UCSD-AML1 (cell line): ENCODE results near the gene PARS2.

Experiments
- DNase-seq: peaks from one replicate; lab custom pipeline; 2025; ENCODE audit not compliant: unreplicated experiment; lab: John Stamatoyannopoulos, UW

The PARS2 gene

DNA sequence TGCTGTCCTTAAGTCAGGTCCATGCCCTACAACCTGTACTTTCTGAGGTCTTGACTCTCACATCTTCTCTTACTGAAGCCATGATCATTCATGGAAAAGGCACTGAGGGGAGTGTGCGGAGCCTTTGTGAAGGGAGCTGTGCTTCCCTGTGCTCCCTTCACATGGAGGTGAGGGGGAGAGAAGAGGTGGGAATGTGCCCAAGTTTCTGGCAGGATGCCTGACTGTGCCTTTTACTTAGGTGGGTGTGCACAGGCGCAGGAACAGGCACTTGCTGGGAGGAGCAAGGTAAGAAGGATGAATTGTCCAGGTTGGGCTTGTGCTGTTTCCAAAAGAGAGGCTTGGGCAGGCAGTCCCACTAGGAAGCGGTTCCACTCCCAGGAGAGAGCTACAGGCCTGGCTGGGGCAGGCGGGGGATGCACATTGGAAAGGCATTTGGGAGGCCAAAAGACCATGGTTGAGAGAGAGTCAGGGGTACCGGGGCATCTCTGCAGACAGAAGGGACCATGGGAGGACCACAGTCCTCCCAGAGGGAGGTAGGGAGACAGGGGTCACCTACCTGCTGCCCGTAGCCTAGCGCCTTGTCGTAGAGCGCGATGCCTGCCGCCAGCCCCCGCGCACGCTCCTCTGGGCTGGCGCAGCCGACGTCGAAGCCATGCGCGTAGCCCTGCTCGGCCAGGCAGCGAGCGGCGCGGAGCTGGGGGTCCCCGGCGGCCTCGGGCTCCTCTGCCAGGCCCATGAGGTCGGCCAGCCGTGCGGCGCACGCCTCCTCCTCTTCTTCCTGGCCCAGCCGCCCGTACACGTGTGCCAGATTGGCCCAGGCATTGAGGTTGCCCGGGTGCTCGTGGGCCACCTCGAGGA lies 35.9 kb upstream of the PARS2 start:
- no peak for DNase-seq

DNA sequence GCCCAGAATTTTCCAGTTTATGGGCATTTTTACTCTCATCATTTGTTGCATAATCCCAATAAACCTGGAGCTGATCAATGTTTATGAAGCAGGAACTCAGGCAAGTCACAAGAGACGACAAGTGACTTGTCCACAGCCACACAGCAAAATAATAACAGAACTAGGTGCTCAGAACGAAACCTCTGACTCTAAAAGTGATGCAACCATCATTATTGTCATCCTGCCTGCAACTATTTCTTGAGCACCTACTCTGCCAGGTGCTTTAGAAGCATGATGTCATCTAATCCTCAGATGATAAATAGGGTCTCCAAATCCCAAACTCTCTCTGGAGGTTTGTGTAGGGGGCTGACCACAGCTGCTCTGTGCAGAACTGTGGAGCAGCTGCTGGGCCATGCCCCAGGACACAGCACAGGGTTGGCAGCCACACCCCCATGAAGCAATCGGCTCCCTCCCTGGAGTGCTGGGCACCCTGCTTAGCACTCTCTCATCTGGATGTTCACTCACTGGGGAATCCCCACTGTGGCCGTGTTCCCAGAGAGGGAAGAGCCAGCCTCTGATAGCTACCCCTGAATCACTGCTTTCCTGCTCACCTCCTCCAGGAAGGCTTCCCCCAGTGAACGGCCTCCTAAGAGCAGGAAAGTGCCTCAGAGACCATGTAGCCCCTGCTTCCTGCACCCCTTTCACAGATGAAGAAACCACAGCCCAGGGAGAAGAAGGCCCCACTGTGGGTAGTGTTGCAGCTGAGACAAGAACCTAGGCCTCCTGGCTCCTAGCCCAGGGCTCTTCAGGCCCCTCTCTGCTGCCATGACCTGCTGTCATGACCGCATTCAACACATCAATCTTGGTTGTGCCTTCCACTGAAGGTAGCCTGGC lies 34.7 kb upstream of the PARS2 start:
- no peak for DNase-seq

DNA sequence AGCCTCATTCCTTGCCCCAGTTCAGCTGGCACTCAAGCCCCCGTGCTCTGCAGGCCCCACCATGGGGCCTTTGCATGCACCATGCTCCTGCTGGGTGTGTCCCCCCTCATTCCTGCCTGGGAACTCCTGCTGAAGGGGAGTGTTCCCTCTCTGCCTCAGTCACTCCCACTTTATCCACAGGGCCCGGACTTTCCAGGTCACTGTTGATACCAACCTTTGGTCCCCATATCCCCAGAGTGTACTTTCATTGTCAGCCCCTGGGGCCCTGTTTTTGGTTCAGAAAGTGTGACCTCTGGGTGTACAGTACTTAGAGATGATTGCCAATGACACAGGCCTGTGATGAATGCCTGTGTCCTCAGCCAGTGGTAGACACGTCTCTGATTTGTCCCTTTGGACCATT lies 33.9 kb upstream of the PARS2 start:
- no peak for DNase-seq

DNA sequence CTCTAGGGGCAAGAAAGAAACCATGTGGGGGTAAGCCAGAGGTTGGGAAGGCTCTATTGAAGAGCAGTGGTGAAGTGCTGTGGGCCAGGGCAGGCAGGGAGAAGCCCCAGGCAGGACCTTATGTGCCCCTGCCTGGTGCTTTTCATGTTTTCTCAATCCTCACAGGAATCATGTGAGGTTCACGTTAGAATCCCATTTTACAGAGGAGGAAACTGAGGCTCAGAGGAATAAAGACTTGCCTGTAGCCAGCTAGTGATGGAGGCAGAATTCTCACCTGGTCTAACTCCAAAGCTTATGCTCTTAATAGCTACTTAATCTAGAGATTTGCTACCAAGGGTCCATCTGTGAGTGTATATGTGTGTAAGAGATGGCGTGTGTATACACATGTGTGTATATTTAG lies 32.6 kb upstream of the PARS2 start:
- no peak for DNase-seq

DNA sequence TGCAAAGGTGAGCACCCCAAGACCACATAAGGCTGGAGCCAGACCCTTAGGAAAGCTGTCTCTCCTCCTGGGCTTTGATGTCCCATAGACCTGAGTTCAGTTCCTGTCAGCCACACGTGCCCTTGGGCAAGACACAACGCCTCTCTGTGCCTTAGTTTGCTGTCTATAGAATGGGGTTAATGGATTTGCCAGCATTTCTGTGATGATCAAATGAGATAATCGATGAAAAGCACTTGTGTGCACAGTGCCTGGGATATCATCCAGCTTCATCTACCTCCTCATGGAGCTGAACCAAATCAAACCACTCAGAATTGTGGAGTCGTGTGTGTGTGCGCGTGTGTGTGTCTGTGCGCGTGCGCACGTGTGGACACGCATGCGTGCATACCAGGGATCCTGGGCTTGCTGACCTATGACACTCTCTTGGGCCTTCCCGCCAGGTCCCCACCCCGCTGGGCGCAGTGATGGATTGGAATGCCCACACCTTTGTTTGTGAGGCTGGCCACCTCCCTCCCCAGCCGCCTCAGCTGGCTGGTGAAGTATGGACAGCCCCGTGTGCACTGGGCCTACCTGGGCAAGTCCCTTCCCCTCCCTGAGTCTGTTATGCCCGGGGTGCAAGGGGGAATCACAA lies 31.6 kb upstream of the PARS2 start:
- DNase-seq, result no peak

DNA sequence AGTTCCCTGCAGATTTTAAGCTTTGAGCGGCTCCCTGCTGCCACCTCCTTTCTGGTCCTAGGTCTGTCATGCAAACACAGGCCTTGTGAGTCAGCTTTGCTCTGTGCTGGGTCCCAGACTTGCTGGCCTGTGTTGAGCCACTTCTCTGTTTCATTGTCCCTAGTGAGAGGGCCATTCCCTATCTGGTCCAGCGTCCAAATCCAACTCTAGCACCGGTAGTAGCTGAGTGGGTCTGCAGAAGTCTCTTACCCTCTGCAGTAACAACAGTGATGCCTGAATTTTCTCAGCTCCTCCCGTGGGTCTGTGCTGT lies 31.0 kb upstream of the PARS2 start:
- no peak for DNase-seq

DNA sequence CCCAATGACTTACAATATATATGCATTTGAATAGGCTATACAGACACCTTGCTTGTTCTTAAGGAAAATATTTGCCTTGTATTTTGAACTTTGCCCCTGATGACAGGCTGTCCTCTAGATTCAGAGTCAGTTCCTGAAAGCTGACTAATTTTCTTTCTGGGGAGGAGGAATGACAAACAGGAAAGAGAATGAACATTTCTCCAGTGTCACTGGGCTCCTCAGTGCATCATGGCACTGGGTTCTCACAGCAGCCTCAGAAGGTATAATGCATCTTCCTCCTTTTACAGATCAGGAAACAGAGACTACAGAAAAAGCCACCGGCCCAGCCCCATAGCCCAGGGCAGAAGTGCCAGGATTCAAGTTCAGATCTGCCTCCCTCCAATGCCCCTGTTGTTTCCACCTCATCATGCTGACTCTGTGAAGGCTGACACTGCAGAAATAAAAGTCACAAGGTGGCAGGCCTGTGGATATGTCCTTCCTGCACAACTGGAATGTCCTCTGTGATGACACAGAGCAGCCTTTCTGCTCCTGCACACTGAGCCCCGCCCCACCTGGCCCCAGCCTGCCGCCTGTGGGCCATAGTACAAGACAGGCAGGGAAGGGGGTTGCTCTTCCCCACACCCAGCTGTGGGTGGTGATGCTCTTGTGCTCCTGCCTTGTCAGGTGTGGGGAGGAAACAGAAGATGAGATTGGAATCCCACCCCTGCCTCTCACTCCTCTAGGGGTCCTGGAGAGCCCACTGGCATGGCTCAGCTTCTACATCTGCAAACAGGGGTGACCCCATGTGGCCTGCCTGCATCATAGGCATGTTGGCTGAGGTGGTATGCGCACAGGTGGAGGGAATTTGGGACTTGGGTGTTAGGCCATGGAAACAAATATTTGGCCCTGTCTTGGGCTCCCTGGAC lies 30.4 kb upstream of the PARS2 start:
- DNase-seq, result no peak

DNA sequence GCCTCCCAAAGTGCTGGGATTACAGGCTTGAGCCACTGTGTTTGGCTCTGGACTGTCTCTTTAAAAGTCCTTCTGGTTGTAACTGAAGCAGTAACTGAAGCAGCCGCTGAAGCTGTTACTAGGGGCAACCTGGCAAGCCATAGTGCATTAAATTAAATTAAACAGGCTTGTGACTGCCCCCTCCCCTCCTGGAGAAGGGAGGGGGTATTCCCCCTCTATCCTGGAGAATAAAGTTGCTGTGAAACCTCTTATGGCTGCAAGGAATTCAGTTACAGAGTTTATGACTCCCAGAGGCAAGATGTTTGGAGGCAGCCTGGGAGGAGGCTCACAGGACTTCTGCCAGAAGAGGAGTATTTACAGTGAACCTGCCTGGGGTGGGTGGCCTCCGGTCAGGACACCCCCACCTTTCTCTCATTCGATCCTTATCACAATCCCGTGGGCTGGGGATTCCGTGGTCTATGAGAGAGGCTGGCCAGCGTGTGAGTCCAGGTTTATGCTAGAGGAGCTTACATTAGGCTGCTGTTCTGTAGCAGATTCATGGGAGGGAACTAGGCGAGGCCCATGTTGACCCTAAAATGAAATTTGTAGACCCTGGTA lies 28.5 kb upstream of the PARS2 start:
- no peak for DNase-seq

DNA sequence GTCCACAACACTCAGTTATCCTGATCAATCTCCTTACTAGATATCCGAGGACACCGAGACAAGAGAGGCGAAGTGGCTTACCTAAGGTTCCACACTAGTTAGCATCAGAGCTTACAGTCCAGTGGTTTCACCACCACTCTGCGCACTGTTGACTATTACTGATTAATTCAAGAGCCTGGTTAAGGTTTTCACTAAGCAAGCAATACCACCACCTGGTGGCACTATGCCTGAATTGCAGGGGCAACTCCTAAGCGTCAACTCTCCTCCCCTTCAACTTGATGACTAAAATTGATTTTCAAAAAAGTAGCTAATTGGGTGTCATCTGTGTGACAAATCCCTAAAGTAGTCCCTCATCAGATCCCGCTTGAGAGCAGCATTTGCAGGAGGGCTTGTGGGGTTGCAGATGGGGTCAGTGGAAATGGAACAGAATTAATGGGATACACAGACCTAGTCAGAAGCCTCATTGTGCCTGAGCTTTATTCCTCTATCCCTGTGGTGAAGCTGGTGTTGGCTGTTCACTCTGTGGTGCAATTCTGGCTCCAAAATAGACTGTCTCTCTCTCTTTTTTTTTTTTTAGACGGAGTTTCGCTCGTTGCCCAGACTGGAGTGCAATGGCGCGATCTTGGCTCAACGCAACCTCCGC lies 27.7 kb upstream of the PARS2 start:
- DNase-seq, result peak; percentile 42

DNA sequence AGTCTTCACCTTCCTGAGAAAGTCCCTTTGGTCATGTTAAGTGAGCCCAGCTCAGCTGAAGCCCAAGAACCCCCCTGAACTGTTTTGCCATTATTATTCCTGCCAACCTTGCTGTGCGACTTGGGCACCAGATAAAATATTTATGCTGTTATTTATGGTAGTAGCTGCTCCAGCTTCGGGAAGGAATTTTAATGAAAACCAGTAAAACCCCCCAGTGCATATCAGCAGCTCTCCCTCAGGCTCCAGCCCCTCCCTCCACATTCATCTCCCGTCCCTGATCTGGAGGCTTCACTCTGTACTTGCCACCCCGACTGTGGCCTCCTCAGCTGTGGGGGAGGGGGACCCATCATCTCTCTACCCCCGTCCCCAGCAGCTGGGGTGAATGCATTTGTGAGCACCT lies 24.1 kb upstream of the PARS2 start:
- DNase-seq, result no peak

DNA sequence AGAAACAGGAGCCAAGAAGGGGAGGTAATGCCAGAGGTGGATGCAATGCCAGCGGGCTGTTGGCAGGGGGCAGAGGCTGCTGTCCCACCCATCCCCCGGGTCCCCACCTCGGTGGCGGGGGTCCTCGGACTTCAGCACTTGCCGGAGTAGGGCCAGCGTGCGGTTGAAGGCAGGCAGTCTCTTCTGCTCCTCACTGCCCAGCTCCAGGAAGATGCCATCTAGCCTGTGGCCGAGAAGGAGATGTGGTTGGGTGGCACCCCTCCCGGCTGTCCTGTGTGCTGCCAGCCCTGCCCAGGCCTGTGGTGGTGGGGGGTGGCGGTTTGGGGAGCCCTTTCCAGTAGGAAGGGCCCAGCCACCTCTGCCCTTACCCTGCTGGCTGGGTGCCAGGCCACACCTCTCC lies 23.3 kb upstream of the PARS2 start:
- no peak for DNase-seq

DNA sequence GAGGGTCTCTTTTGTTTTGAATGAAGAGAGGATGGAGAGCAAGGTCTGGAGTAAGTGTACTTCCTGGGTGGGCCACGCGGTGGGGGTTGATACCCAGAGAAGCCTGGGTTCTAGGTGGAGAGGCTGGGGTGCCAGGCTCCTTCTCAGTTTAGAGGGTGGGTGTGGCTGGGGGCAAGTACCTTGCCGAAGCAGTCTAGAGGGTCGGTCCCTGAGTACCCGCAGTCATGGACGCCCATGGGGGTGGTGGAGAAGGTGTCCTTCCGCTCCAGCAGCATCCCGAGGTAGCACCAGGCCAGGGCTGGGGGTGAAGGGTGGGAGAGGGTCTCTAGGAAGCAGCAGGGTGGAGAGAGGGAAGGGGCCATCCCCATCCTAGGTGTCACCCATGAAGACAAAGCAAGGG lies 22.5 kb upstream of the PARS2 start:
- no peak for DNase-seq

DNA sequence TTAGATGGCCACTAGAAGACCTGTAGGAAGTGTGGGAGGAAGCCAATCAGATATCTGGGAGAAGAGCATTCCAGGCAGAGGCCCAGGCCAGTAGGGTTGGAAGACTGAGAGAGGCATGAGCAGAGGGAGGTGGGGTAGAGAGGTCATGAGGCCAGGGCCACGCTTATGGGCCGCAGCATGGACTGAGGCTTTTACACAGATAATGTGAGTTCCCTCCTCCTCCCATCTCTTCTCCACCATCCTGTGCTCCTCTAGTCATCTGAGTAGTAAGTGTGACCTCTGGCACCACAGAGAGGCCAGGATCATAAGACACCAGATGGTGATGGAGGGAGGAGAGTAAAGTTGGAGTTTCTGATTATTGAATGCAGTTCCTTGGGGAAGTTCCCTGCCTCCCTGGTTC lies 19.7 kb upstream of the PARS2 start:
- DNase-seq, result no peak

DNA sequence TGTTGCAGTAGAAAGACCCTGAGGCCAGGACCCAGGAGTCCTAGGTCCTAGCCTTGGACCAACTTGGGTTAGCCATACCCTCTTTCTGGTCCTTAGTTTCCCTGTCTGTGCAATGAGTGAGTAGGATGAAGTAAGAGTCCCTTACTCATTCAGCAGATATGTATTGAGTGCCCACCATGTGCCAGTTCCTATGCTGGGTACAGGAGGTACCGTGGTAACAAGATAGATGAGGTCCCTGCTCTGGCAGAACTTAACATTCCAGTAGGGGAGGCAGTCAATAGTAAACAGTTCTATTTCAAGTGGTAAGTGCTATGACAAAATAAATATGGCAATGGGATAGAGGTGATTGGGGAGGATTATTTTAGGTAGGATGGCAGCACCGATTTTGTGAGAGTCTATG lies 18.3 kb upstream of the PARS2 start:
- no peak for DNase-seq

DNA sequence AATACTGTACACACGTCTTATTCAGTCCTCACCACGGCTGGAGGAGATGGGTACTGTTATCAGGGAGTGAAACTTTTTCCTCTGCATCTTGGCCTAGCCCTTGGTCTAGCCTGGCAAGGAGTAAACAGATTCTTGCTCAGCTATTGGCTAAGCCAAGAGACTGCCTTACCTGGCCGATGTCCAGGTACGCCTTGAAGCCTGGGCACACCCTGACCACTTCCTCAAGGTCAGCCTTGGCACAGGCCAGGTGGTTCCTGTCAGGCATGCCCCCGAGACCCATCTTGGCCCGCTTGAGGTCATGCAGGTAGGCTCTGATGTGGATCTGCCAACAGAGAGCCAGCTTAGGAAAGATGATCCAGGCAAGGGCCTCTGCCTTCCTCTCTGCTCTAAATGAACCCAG lies 17.8 kb upstream of the PARS2 start:
- no peak for DNase-seq

DNA sequence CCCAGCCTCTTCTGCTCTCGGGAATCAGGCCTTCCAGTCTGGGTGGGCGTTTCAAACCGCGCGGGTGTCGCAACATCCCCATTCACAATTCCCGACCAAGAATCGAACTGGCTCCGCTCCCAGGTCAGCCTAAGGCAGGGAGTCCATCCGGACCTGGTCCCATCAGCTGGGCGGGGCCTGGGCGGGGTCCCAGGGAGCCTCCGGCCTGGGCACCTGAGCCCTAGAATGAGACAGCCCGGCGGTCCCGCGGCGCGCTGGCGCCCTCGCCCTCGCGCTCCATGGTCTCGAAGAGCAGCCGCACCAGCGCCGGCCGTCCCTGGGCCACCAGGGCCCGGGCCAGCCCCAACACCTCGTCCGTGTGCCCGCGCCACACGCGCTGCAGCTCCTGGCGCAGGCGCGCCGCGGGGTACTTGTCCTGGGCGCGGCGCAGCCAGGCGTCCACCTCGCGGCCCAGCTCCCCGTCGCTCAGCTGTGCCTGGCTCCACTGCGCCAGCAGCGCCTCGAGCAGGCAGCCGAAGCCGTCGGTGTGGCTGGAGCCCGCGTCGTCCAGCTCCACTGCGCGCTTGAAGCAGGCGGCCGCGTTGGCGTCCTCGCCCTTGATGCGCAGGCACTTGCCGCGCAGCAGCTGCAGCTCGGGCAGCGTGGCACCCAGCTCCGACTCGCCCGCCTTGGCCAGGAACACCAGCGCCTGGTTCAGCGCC lies 16.9 kb upstream of the PARS2 start:
- DNase-seq, result no peak

DNA sequence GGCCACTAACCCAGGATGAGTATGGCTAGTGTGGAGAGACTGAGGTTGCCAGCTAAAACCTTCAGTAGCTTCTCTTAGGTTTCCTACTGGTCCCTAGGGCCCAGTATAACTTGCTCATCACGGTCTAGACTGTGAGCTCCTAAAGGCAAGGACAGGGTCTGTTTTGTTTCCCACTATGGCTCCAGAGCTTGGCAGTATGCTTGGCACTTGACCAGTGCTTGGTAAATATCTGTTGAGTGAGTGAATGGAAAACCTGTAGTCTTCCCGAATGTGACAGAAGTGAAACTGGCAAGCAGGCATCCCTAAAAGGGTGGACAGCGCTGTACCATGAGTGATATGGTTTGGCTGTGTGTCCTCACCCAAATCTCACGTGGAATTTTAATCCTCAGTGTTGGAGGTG lies 13.1 kb upstream of the PARS2 start:
- DNase-seq, result no peak

DNA sequence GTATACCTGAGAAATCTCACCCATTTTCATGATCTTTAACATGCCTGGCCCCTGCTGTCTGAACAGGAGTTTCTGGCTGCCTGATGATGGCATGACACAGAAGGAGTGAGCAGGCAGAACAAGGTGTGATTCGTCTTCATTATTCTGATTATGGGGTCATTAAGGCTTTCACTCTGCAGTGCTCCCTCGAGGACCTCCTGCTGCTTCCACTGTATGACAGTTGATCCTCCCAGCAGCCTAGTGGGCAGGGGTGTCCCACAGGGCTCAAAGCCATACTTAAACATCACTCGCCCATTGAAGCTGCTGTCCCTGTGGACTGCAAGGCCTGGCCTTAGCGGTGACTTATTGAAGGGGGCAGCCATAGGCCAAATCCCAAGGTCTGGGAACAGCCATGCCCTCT lies 12.7 kb upstream of the PARS2 start:
- no peak for DNase-seq
